Peyer's patch (tissue), 4 donors: ENCODE results near the gene MCAT.

Source experiments
- CTCF ChIP-seq, 6 experiments: fragments of 450-650 bp in 4 of 6; fragments of 200-600 bp in 2 of 6; sonication (generic) in 1 of 6; IDR thresholded peaks; one replicate each; pipeline ENCODE4 v1.5.1; 2017 to 2019; ENCODE audit warnings: antibody characterized with exemption in 6 of 6, mild to moderate bottlenecking in 3 of 6, moderate library complexity in 1 of 6
- POLR2A ChIP-seq, 2 donors: fragments of 450-650 bp; IDR thresholded peaks; one replicate each; pipeline ENCODE4 v1.5.1; 2017; ENCODE audit warnings: antibody characterized with exemption in 2 of 2, mild to moderate bottlenecking in 2 of 2, moderate library complexity in 2 of 2

DNA sequence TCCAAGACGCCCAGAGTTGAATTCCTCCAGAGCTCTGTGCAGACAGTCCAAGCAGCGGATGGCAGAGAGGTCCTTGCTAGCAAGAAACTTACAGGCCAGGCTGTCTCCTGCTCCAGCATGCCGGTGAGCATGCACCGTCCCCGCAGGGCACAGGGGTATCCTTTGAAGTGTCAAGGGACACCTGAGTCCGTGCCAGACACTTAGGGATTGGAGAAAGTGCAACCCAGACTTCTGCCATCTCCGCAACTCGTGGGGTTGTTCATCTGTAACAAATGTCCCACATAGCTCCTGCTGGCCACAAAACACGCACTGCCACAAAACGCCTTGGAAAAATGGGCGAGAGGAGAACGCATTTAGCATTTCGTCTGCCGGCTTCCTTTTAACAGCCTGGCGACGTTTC, 21.4 kb upstream of the MCAT start:
- TF ChIP-seq CTCF (IDR thresholded peaks at IDR 0.05) (no peak), POLR2A (IDR thresholded peaks at IDR 0.05) (no peak)
